ENCODE results near the gene CRADD.
"Not testable (repeated sequence)": the region's sequence is repeated elsewhere in the genome, so short reads cannot be mapped to it uniquely, and the experiment has no call there.

The CRADD gene

DNA sequence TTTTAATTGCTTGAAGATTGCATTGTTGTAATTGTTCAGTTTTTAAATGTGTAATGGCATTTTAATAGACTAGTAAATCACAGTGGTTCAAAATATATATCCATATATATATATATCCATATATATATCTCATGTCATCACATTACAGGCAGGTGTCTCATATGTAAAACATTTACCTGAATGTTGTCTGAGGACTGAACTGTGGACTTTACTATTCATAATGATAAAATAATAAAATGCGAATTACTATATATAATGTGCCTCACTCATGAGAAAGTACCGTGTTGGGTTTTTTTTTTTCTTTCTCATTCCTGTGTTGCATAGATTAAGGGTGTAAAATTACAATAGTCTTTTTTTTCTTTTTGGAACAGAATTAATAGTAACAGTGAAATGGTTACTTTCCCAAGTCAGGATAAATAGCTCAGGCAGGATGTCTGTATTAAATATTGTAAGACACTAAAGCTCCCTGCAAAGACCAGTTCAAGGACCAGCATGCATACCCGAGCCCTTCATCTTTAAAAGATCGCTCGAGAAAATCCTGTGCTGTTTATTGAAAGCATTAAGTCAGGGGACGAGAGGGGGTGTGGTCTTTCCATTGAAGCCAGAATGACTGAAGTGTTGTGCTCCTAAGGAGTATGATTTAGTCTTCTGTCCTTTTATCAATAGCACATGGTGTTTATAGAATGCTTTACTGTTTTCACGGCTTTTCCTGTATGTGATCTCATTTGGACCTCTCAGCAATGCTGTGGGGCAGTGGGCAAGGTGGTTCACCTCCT, 173.5 kb downstream of the CRADD start:
- DNase-seq = no peak

GRCh38 chr12:93851257-93851671, 174.1 kb downstream of the CRADD start:
- DNase-seq = no peak

- no peak for DNase-seq
Measured at GRCh38 chr12:93852173-93852591, 175.0 kb downstream of the CRADD start.

- no peak for DNase-seq
Measured at GRCh38 chr12:93853698-93854478, 176.7 kb downstream of the CRADD start.

GRCh38 chr12:93855261-93855660, 178.1 kb downstream of the CRADD start:
- DNase-seq = no peak

- no peak for DNase-seq
Measured at GRCh38 chr12:93856611-93857010, 179.4 kb downstream of the CRADD start.

- no peak for DNase-seq
Measured at GRCh38 chr12:93857279-93857938, 180.2 kb downstream of the CRADD start.

GRCh38 chr12:93857991-93858447, 180.8 kb downstream of the CRADD start:
- DNase-seq = no peak

GRCh38 chr12:93860668-93861373, 183.6 kb downstream of the CRADD start:
- DNase-seq = no peak

DNA sequence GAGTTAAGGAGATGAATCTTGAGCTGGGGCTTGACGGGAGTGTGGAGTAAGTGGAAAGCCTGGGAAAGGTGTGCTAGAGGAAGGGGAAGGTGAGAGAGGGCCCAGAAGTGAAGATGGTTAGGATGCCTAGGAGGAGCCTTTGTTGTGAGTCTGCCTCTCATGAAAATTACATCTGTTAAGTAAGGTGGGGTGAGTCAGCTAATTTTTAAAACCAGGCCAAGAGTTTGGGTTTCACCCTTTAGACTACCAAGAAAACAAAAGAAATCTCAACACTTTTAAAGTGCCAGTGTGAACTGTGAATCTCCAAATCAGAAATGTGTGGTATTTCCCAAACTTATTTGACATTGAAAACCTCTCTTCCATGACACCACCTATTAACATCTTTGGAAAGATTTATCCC, 185.2 kb downstream of the CRADD start:
- no peak for DNase-seq

- no peak for DNase-seq
Measured at GRCh38 chr12:93865751-93866150, 188.6 kb downstream of the CRADD start.

DNA sequence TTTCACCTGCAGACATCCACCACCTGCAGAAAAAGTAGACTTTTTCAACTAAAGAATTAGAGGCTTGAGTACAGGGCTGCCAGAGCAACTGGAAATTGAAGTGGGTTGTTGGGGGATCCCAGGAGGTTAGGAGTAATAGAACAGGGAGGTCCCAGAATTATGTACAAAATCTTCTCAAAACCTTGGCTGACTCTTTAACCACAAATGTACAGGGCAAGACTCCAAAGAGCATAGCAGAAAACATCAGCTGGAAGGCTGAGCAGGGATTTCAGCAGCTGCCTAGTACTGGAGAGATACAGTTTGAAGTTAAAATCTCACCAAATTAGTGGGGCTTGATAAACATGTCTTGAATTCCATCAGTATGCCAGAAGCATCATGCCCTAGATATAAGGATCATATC, 191.6 kb downstream of the CRADD start:
- DNase-seq = no peak

DNA sequence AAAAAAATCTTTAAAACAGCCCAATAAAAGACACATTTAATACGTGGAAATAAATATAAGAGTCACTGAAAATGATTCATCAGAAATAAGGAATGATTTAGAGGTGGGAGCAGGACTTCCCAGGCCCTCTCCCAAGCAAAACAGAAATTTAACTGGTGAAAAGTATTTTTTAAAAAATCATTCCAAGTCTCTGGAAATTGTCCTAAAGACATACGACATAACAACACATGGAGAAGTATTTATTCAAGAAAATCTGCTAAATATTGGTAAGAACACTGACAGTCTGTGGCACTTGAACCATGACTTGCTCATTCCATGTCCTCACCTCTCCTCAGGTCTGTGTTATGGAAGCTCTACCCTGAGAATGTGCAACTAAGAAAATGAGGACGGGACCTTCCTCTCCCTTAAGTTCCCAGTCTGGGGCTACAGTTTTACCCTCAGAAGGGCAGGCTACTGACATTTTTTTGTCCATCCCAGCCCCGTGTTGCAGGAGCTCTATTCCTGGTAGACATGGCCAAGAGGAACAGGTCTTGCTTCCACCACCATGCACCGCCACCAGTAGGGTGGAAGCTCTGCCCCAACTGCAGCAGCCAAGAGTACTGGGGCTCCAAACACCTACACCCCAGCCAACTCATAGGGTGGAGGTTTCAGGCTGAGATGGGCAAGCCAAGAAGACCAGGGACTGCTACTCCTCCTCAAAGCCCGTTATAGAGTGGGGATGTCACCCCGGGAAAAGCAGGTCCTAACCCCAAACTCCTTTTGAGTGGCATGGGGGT, 193.0 kb downstream of the CRADD start:
- DNase-seq = no peak

DNA sequence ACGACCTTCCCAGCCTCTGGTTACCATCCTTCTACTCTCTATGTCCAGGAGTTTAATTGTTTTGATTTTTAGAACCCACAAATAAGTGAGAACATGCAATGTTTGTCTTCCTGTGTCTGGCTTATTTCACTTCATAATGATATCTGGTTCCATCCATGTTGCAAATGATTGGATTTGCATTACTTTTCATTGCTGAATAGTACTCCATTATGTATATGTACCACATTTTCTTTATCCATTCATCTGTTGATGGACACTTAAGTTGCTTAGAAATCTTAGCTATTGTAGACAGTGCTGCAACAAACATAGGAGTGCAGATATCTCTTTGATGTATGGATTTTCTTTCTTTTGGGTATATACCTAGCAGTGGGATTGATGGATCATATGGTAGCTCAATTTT, 194.4 kb downstream of the CRADD start:
- DNase-seq = not testable (repeated sequence)

DNA sequence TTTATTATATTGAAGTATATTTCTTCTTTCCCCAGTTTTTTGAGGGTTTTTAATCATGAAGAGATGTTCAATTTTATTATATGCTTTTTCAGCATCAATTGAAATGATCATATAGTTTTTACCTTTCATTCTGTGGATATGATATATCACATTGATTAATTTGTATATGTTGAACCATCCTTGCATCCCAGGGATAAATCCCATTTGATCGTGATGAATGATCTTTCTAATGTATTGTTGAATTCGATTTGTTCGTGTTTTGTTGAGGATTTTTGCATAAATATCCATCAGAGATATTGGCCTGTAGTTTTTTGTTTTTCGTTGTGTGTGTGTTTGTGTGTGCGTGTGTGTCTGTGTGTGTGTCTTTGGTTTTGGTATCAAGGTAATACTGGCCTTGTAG, 196.4 kb downstream of the CRADD start:
- DNase-seq = no peak

GRCh38 chr12:93875157-93875556, 198.0 kb downstream of the CRADD start:
- DNase-seq = no peak

- DNase-seq = no peak
Measured at GRCh38 chr12:93876360-93876759, 199.2 kb downstream of the CRADD start.

DNA sequence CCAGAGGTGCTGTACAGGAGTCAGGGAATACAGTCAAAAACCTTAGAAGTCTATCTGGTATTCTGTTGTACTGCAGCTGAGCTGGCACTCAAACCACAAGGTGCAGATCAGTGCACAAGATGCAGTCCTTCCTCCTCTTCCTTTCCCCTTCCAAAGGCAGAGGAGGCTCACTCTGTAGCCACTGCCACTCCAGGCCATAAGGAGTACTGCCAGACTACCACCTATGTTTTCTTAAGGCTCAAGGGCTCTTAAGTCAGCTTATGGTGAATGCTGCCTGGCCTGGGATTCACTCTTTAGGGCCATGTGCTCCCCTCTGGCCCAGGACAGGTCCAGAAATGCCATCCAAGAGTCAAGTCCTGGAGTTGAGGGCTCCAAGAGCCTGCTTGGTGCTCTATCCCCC, 200.3 kb downstream of the CRADD start:
- no peak for DNase-seq

DNA sequence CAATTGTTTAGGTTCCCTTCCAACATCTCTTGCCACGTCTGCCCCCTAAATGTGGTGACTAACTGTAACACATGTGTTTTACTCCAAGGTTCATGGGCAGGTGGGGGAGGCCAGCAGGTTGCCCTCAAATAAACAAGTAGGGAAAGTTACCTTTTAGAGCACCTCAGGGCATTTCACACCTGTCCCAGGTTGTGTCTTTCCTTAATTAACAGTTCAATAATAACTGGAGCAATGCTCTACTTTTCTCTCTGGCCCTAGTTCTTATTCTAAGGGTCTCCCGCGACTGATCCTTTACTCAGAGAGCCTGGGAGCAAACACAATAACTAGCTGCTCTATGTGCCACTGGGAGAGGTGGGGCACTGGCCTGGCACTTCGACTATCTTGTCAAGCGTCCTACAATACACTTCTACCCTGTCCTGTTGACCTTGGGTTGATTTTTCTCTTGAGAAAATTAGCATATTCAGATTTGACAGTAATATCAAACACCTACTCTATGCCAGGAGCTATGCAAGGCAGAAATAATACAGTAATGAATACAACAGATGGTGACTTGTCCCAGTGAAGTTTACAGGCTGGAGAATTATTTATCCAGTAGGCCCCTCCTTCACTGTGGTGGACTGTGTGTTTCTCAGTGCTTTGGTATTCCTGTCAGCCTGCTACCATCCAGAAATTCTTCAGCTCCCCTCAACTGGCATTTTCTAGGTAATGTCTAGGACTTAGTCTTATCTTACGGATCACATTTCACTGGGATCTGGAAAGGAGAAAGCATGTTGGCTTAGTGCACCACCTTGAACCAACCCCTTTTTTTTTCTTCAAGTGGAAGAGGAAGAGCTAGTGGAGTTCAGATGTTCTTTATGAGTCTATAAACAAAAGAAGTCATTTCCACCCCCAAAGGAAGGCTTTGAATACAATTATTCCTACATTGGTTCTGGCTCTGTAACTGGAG, 202.6 kb downstream of the CRADD start:
- no peak for DNase-seq

DNA sequence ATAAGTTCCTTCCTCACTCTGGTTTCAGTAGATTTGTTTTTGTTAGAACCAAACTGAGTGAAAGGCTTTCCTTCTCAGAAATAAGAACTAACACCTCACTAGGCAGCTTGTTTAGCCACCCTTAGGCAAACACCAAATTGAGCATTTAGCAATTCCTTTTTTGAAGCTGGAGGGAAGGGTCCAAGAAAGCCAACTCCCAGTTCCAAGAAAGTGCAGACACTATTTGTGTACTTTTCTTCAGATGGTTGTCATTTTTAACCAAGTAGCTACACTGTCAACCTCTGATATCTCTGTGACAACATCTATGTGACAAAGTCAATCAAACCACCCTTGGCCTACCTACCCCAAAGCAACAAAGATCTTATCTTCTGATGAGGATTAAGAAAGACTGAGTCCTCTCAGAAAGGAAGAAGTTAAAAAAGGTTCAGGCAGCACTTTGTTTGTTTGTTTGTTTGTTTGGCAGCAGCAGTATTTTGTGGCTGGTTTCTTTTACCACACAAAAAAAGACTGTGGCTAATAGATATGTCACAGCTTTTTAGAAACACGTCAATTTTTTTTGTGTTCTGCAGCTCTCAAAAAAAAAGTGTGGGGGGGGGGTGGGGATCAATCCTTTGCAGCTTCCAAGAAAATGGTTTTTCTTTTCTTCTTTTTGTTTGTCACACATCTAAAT, 203.8 kb downstream of the CRADD start:
- no peak for DNase-seq

All from T1000 (cell line).